M059J (cell line): ENCODE data around the gene MRPL52. TPM values are rescaled to one million over a fixed set of nuclear protein-coding genes. Genes with fewer than 3 reads are reported as not detected.
A peak's percentile ranks its signal among the peaks of the same experiment; 100 is the strongest.
"Not testable (repeated sequence)": the region's sequence is repeated elsewhere in the genome, so short reads cannot be mapped to it uniquely, and the experiment has no call there.

Source experiments
- DNase-seq: peaks from one replicate; pipeline ENCODE4 v3.0.0-alpha.2; 2012; ENCODE audit warnings: low read depth
- total RNA-seq: library from RNA; depleted of rRNA; stranded (reverse); fragments of >200 nt; shearing (Covaris generic); gene quantifications from 2 replicates; pipeline ENCODE4 v1.2.3, GENCODE V29; 2014; rRNA removed

The MRPL52 gene
- total RNA-seq: 54.5 and 325 TPM in 2 replicates

DNA sequence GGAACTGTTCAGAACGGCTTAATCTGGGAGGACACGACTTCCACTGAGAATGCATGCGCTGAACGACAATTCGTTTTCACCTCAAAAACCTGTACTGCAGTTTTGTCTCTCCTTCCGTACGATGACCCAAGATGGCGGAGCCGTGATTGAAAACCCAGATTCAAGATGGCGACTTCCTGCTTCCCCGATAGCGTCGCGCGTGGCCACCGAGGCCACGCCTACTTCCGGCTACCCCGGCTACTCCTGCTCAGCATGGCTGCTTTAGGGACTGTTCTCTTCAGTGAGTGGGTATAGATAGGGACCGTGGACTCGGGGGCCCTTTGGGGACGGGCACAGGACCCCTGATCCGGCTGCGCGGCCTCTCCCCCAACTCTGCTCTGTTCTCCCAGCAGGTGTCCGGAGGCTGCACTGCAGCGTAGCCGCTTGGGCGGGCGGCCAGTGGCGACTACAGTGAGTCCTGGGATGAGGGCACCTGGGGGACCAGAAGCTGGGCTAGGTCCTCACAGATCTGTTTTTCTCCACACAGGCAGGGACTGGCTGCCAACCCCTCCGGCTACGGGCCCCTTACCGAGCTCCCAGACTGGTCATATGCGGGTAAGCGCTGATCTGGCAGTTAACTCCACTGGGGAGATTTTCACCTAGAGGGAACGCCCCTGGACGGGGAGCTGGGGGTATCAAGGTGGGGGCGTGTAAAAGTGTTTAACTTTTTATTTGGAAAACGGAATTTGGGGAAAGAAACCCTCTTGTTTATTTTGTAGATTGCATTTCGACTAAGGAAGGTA is at the start of gene MRPL52:
Gene MRPL52, plus strand, starts transcription at position 227 of the 782 bp plus-strand sequence. Its CDS starts 26 bp downstream, at position 253.
- peak; percentile 88 for DNase-seq

DNA sequence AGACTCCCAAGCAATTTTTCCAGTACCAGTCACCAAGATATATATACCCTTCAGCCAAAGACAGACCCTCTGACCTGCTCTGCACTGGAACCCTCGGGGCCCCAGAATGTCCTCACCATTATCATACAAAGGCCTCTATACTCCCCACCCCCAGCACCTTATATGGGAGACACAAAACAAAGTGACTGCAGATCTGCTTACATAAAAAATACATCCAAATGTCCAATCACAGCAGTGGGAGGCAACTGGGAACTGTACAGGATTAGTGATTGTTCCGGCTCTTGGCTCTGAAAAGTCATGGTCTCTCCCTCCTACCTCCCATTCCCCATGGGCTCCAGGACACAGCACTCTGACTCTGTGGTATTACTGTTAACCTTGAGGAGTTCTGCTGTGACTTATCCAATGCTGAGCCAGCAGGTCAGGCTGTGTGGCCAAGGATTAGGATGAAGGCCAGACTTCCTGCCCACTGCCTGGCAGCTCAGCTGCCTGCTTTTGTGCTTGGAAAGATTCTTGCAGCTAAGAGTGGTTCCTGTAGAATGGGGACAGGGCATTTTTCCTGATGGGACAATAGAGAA is 49.5 kb upstream of the MRPL52 start:
- DNase-seq: peak; percentile 61

- DNase-seq: no peak
Observed at GRCh38 chr14:22780941-22781300, 48.8 kb upstream of the MRPL52 start.

DNA sequence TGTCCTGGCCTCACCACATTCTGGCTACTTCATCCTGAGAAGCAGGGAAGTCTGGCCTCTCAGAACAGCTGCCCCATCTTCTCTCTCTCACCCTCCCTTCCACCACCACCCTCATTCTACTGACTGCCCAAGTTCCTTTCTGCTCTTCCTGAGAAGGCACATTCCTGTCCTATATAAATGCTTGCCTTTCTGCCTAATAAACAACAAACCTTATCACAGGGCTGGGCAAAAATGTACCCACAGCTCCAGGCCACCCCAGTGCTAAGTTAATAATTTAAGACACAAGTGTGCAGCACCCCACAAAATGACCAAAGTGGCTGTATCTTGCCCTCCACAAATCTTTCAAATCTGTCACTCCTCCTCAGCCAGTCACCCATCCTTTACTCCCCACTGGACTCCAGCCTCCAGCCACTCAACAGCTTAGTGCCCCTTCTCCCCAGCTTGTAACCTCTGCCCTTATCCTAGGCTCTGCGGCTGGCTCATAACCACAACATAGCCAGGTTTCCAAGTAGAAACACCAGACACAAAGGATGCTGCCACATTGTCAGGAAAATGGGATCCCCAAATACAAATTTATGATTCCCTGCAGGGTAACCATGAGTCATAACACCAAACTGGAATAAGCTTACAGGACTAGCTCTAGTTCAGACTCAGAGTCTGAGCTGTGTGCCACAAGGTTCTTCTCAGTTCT is 48.2 kb upstream of the MRPL52 start:
- peak; percentile 88 for DNase-seq

DNA sequence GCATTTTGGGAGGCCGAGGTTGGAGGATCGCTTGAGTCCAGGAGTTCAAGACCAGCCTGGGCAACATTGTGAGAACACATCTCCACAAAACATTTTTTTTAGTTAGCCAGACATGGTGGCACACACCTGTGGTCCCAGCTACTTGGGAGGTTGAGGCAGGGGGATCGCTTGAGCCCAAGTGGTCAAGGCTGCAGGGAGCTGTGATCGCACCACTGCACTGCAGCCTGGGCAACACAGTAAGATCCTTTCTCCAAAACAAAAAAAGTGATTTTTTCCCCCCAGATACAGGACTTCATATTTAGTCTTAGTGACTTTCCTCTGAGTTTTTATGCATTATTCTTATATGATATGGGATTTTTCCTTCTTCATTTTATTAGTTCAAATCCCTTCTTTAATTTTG is 43.0 kb upstream of the MRPL52 start:
- no peak for DNase-seq

DNA sequence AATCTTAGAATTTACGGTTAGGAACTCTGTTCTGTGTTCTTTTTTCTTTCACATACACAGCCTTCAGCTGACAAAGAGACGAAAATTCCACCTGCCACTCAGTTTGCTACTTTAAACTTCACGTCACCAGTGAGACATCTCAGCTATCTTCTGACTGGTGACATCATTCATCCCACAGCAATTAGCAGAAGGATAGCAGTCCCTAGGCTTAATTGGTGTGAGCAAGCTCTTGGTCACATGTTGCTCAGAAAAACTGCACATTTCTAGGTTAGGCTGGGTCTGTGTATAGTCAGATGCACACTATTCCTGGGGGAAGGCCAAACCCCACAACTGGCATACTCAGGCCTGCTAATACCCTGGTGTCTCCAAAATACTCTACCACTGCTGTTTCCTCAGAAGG is 38.4 kb upstream of the MRPL52 start:
- peak; percentile 89 for DNase-seq

DNA sequence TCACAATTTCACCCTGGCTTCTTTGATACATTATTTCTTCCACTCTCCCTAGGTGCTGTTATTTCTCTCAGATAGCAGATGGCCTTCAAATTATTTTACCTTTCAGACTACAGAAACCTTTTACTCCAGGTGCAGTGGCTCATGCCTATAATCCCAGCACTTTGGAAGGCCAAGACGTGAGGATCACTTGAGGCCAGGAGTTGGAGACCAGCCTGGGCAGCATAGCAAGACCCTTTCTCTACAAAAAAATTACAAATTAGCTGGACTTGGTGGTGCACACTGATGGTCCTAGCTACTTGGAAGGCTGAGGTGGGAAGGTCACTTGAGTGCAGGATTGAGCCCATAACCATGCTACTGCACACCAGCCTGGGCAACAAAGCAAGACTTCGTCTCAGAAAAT is 37.5 kb upstream of the MRPL52 start:
- no peak for DNase-seq

GRCh38 chr14:22793550-22793949 is 36.1 kb upstream of the MRPL52 start:
- not testable (repeated sequence) for DNase-seq

DNA sequence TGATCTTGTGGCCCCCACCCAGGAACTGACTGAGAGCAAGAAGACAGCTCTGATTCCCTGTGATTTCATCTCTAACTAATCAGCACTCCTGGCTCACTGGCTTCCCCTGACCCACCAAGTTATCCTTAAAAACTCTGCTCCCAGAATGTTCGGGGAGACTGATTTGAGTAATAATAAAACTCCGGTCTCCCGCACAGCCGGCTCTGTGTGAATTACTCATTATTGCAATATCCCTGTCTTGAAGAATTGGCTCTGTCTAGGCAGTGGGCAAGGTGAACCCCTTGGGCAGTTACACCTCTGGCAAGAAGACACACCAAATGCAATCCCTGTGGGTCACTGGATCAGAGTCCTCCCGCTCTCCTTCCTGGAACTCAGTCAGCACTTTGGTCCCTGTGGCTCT is 35.7 kb upstream of the MRPL52 start:
- DNase-seq: no peak

DNA sequence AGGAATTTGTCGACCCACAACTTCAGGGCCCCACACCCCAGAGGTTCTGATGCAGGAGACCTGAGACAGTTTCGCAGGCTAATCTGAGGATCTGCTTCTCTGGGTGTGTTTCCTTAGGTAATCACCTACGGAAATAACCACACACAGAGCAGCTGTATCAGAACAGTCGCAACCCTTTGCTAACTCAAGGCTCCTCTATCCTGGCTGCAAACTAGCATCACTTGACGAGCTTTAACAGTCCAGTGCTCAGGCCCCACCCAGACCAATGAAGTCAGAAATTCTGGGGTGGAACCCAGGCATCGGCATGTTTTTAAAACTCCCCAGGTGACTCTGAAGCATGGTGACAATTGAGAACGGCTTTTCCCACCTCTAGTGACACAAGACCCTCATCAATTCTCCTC is 35.1 kb upstream of the MRPL52 start:
- no peak for DNase-seq

DNA sequence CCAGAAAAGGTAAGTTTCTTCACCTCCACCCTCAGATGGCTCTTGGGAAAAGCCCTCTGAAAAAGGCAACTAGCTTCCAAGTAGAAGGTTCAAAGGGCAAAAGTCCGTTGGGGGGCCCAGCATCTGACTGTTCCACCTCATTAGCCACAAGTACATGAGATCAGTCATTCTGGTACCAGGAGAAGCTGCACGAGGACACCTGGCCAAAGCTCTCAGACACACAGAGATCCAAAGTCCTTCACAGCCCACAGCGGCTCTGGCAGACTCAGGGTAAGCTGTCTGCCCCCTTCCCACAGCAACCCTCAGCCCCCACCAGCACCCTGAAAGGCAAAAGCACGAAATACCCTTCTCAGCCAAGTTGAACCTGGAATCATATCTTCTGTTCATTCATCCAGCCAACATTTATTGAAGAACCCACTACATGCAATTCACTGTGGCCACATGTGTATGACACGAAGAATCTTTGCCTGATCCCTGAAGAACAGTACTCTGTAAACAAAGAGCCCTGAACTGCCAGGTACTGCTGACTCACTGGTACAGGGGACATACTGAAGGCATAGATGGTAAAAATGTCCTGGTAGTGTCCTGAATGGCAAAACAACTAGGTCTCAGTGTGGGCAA is 33.5 kb upstream of the MRPL52 start:
- no peak for DNase-seq

DNA sequence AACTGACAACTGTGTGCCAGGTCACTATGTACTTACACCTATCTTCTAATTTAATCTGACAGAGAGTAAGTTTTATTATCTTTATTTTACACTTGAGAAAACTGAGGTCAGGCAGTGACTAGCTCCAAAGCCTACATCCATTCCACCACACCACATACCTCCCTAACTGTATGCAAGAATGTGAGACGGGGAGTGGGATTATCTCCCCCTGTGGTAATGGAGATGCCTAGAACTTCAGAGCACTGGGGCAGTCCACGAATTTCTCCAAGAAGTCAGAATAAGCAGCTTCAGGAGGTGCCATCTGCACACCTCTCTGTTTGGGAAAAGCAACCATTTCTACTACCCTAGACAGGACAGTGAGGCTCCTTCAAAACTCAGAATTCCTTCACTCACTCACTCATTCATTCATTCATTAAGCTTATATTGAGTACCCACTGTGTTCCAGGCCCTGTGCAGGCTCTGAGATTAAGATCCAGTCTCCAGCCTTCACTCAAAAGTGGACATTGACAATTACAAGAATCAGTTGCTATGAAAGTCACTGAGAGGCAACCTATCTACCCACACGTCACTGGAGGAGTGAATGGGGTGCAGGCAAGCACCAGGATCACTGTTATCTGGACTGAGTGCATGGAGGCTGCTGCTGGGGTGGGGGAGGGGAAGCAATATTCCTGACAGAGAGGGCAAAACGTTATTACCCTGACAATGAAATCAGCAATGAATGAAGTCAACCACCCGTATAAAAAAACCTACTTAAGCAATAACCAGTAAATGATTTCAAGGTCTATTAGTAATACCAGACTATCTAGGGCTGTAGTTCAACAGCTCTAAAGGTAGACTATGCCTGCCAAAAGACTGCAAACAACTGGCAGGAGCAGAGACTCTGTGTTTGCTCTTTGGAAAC is 32.4 kb upstream of the MRPL52 start:
- no peak for DNase-seq

DNA sequence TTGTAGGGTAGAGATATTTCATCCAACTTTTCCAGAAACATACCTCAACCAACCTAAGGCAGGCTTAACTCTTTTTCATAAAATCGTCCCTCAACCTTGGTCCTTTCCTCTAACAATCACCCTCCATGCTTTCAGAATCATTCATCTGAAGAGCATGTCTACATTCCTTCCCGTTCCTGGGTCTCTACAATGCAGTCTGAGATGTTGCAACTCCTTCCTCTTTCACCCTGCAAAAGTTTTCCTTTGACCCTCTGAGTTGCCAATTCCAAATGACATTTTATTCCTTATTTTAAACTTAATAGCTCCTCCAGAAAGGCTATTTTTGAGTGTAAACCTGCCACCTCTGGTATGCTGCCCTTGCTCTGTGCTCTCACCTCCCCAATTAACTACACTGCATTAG is 31.2 kb upstream of the MRPL52 start:
- DNase-seq: no peak

DNA sequence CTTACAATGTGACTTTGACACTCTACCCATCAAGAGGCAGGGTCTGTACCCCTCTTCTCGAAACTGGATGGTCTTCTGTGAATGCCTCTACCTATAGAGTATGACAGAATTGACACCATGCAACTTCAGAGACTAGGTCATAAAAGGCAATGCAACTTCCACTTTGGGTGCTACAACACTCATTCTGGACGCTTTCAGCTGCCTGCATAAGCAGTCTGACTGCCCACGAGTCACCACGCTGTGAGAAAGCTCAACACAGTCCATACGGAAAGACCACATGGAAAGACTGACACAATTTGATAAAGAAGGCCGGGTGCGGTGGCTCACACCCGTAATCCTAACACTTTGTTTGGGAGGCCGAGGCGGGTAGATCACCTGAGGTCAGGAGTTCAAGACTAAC is 29.3 kb upstream of the MRPL52 start:
- no peak for DNase-seq

DNA sequence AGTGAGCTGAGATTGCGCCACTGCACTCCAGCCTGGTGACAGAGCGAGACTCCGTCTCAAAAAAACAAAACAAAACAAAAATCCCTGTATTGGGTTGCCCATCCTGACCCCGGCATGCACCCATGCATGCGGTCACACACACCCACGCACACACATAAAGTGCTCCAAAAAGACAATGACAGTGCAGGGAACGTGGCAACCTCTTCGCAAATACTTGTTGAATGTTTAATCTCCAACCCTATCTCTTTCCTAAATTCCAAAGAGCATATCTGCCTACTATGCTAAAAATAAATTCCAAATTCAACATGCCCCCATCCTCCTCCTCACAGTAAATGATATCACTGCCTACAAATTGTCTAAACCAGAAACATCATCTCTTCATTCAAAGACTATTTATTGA is 28.0 kb upstream of the MRPL52 start:
- no peak for DNase-seq

DNA sequence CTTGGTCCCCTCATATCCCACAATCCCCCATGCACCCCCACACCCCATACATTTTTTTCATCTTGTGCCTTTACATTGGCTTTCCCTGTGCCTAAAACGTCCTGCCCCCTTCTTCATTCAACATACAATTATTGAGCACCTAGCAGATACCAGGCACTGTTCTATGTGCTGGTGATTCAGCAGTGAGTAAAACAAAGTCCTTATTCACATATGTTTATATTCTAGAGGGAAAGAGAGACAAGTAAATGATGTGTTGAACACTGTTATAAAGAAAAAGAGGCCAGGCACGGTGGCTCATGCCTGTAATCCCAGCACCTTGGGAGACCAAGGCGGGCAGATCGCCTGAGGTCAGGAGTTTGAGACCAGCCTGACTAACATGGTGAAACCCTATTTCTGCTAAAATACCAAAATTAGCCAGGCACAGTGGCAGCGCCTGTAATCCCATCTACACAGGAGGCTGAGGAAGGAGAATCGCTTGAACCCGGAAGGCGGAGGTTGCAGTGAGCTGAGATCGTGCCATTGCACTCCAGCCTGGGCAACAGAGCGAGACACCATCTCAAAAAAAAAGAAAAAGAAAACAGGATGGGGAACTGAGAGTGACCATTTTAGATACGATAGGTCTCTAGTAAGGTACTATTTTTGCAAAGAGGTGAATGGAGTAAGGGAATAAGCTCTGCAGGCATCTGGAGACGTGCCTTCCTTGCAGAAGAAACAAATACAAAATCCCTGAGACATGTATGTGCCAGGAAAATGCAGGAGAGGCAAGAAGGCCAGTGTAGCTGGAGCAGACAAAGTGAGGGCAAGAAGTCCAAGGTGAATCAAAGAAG is 26.6 kb upstream of the MRPL52 start:
- DNase-seq: no peak

DNA sequence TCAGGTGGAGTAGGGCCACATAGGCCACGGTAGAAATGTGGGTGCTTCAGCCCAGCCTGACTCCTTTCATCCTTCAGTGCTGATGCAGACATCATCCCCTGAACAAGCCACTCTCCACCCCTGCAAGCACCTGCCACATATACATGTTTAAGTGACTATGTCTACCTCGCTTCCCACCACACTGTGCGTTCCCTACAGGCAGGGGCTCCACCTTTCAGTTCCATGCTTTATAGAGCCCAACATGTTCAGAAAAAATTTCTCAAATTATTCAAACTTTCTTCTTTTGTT is 26.1 kb upstream of the MRPL52 start:
- no peak for DNase-seq

DNA sequence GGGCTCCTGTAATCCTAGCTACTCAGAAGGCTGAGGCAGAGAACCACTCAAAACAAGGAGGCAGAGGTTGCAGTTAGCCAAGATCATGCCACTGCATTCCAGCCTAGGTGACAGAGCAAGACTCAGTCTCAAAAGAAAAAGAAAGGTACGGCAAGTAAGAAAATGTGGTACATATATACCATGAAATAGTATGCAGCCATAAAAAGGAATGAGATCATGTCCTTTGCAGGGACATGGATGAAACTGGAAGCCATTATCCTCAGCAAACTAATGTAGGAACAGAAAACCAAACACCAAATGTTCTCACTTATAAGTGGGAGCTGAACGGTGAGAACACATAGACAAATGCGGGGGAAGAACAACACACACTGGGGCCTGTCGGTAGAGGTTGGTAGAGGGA is 24.5 kb upstream of the MRPL52 start:
- not testable (repeated sequence) for DNase-seq

- no peak for DNase-seq
Observed at GRCh38 chr14:22807432-22808087, 22.1 kb upstream of the MRPL52 start.
